ENCODE data around the gene COL3A1.

The COL3A1 gene

GRCh38 chr2:188974164-188974563 is at the start of gene COL3A1:
COL3A1 (plus strand) TSS chr2:188974373; CDS start chr2:188974490, 117 bp downstream.
- no peak for DNase-seq

GRCh38 chr2:188928643-188929042 is 45.5 kb upstream of the COL3A1 start:
- no peak for DNase-seq

GRCh38 chr2:188931361-188931760 is 42.8 kb upstream of the COL3A1 start:
- DNase-seq, result no peak

- DNase-seq, result no peak
Observed at GRCh38 chr2:188937228-188938220, 36.6 kb upstream of the COL3A1 start.

GRCh38 chr2:188940171-188940570 is 34.0 kb upstream of the COL3A1 start:
- DNase-seq, result no peak

GRCh38 chr2:188944442-188944841 is 29.7 kb upstream of the COL3A1 start:
- DNase-seq, result no peak

- no peak for DNase-seq
Observed at GRCh38 chr2:188949046-188949818, 24.9 kb upstream of the COL3A1 start.

- DNase-seq, result no peak
Observed at GRCh38 chr2:188952901-188953300, 21.3 kb upstream of the COL3A1 start.

- no peak for DNase-seq
Observed at GRCh38 chr2:188956290-188956689, 17.9 kb upstream of the COL3A1 start.

- no peak for DNase-seq
Observed at GRCh38 chr2:188956961-188957360, 17.2 kb upstream of the COL3A1 start.

GRCh38 chr2:188957646-188958045 is 16.5 kb upstream of the COL3A1 start:
- DNase-seq, result no peak

- no peak for DNase-seq
Observed at GRCh38 chr2:188963741-188964140, 10.4 kb upstream of the COL3A1 start.

- DNase-seq, result no peak
Observed at GRCh38 chr2:188964976-188965546, 9.1 kb upstream of the COL3A1 start.

GRCh38 chr2:188965563-188965962 is 8.6 kb upstream of the COL3A1 start:
- no peak for DNase-seq

GRCh38 chr2:188966079-188966571 is 8.0 kb upstream of the COL3A1 start:
- DNase-seq, result no peak

GRCh38 chr2:188966728-188967440 is 7.3 kb upstream of the COL3A1 start:
- DNase-seq, result no peak

- DNase-seq, result no peak
Observed at GRCh38 chr2:188969236-188969635, 4.9 kb upstream of the COL3A1 start.

GRCh38 chr2:188969651-188970050 is 4.5 kb upstream of the COL3A1 start:
- DNase-seq, result no peak

- DNase-seq, result no peak
Observed at GRCh38 chr2:188970211-188970610, 4.0 kb upstream of the COL3A1 start.

- DNase-seq, result no peak
Observed at GRCh38 chr2:188971432-188971861, 2.7 kb upstream of the COL3A1 start.

GRCh38 chr2:188973641-188974040 is 532 bp upstream of the COL3A1 start:
- no peak for DNase-seq

GRCh38 chr2:188975497-188976102 is 1.4 kb downstream of the COL3A1 start:
- DNase-seq, result no peak
